ENCODE results near the gene RNF5.

- TF ChIP-seq ZNF239 (tag by site-specific recombination; IDR thresholded peaks at IDR 0.05) (no peak), ZNF48 (tag by site-specific recombination; IDR thresholded peaks at IDR 0.05) (no peak)
- TF ChIP-seq, protein P1, sequence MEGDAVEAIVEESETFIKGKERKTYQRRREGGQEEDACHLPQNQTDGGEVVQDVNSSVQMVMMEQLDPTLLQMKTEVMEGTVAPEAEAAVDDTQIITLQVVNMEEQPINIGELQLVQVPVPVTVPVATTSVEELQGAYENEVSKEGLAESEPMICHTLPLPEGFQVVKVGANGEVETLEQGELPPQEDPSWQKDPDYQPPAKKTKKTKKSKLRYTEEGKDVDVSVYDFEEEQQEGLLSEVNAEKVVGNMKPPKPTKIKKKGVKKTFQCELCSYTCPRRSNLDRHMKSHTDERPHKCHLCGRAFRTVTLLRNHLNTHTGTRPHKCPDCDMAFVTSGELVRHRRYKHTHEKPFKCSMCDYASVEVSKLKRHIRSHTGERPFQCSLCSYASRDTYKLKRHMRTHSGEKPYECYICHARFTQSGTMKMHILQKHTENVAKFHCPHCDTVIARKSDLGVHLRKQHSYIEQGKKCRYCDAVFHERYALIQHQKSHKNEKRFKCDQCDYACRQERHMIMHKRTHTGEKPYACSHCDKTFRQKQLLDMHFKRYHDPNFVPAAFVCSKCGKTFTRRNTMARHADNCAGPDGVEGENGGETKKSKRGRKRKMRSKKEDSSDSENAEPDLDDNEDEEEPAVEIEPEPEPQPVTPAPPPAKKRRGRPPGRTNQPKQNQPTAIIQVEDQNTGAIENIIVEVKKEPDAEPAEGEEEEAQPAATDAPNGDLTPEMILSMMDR (tag by site-specific recombination; IDR thresholded peaks at IDR 0.05), result peak; percentile 93
These were observed 23.6 kb upstream of the RNF5 start for GRCh38 chr6:32154514-32155161.

All from HEK293 (cell line).